ENCODE results near the gene BANF2.

GRCh38 chr20:17768271-17768670 lies 68.5 kb downstream of the BANF2 start:
- TF ChIP-seq EZH2 (IDR thresholded peaks at IDR 0.05; ENCODE audit: low read depth, unreplicated experiment) (no peak), CTCF (conservative IDR thresholded peaks at IDR 0.05; ENCODE audit: low read depth in 2 of 2) (no peak), POLR2AphosphoS5 (IDR thresholded peaks at IDR 0.05; ENCODE audit: low read depth) (no peak), EZH2phosphoT487 (IDR thresholded peaks at IDR 0.05; ENCODE audit: unreplicated experiment) (no peak), ZNF114 (CRISPR knock-in tag; IDR thresholded peaks at IDR 0.05) (no peak)
